ENCODE results near the gene MYH14.

The MYH14 gene

DNA sequence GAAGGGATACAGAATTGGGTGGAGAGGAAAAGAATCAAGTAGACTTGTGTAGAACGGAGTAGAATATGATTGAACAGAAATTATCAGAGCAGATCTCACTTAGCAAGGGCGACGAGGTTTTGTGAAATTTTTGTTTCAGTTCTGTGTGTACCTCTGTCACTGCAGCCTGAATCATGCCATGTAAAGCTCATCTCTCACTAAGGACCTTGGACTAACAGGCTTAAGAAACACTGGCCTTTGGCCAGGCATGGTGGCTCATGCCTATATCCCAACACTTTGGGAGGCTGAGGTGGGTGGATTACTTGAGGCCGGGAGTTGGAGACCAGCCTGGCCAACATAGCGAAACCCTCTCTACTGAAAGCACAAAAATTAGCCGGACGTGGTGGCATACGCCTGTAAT, 62.6 kb downstream of the MYH14 start:
- no peak for DNase-seq (ENCODE audit: low read depth)
- no peak overlapping the region for H3K4me3 ChIP-seq (ENCODE audit: low read length)
- TF ChIP-seq CTCF (IDR thresholded peaks at IDR 0.05; ENCODE audit: insufficient read depth, low read depth, low read length, missing control alignments) = no peak

GRCh38 chr19:50266896-50267295, 63.5 kb downstream of the MYH14 start:
- no peak overlapping the region for H3K4me3 ChIP-seq (ENCODE audit: low read length)
- TF ChIP-seq CTCF (IDR thresholded peaks at IDR 0.05; ENCODE audit: insufficient read depth, low read depth, low read length, missing control alignments) = no peak
- no peak for DNase-seq (ENCODE audit: low read depth)

GRCh38 chr19:50268041-50268440, 64.6 kb downstream of the MYH14 start:
- DNase-seq (ENCODE audit: low read depth) = no peak

GRCh38 chr19:50268501-50268900, 65.1 kb downstream of the MYH14 start:
- H3K4me3 ChIP-seq (ENCODE audit: low read length) = no peak overlapping the region
- no peak for DNase-seq (ENCODE audit: low read depth)
- TF ChIP-seq CTCF (IDR thresholded peaks at IDR 0.05; ENCODE audit: insufficient read depth, low read depth, low read length, missing control alignments) = no peak

More at GRCh38 chr19:50268041-50268440, 64.6 kb downstream of the MYH14 start:
- no peak overlapping the region for H3K4me3 ChIP-seq (ENCODE audit: low read length)
- no peak for TF ChIP-seq CTCF (IDR thresholded peaks at IDR 0.05; ENCODE audit: insufficient read depth, low read depth, low read length, missing control alignments)

DNA sequence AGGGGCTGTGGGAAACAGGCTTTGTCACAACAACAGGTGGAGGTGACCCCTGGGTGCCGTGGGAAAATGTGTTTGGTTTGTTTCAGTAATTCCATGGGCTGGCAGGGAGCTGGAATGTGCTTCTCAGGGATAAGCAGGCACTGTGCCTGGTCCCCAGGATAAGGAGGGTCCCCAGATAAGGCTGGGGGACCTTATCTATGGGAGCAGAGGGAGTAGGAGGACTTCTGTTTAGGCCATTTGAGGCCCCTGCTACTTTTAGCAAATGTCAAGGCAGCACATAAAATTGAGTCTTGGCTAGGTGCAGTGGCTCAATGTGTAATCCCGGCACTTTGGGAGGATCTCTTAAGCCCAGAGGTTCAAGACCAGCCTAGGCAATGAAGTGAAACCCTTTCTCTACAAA, 66.2 kb downstream of the MYH14 start:
- TF ChIP-seq CTCF (IDR thresholded peaks at IDR 0.05; ENCODE audit: insufficient read depth, low read depth, low read length, missing control alignments) = no peak

GRCh38 chr19:50272263-50272897, 69.0 kb downstream of the MYH14 start:
- no peak for TF ChIP-seq CTCF (IDR thresholded peaks at IDR 0.05; ENCODE audit: insufficient read depth, low read depth, low read length, missing control alignments)
- DNase-seq (ENCODE audit: low read depth) = no peak
- H3K4me3 ChIP-seq (ENCODE audit: low read length) = no peak overlapping the region

More for the DNA sequence above, 66.2 kb downstream of the MYH14 start:
- no peak for DNase-seq (ENCODE audit: low read depth)
- H3K4me3 ChIP-seq (ENCODE audit: low read length) = no peak overlapping the region

- no peak for DNase-seq (ENCODE audit: low read depth)
- H3K4me3 ChIP-seq (ENCODE audit: low read length) = no peak overlapping the region
- TF ChIP-seq CTCF (IDR thresholded peaks at IDR 0.05; ENCODE audit: insufficient read depth, low read depth, low read length, missing control alignments) = no peak
Measured at GRCh38 chr19:50273821-50274220, 70.4 kb downstream of the MYH14 start.
